ENCODE data around the gene CMTR2.

CMTR2 gene

GRCh38 chr16:71276589-71277334, 12.4 kb downstream of the CMTR2 start:
- Histone ChIP-seq H3K27ac (ENCODE audit: low read depth, low read length) (no peak overlapping the region), H3K9ac (ENCODE audit: low read depth, low read length) (no peak overlapping the region), H3K4me1 (ENCODE audit: control insufficient read depth, insufficient read depth, low read length) (no peaks in the 10 kb centered on the region), H3K4me3 (ENCODE audit: low read depth, low read length) (no peak overlapping the region), H3K9me3 (ENCODE audit: control insufficient read depth, insufficient read depth, low read length) (peaks cover 6% of the 10 kb centered on the region; the same call in 1 of the 2 replicates), H3K27me3 (ENCODE audit: control insufficient read depth, insufficient read depth, low read length) (no peaks in the 10 kb centered on the region), H3K36me3 (ENCODE audit: control insufficient read depth, insufficient read depth, low read length) (no peaks in the 10 kb centered on the region)

- Histone ChIP-seq H3K27ac (ENCODE audit: low read depth, low read length) (no peak overlapping the region), H3K4me1 (ENCODE audit: control insufficient read depth, insufficient read depth, low read length) (no peaks in the 10 kb centered on the region), H3K36me3 (ENCODE audit: control insufficient read depth, insufficient read depth, low read length) (no peaks in the 10 kb centered on the region)
Measured at GRCh38 chr16:71273384-71273783, 15.8 kb downstream of the CMTR2 start.

GRCh38 chr16:71264299-71264698, 24.9 kb downstream of the CMTR2 start:
- H3K4me1 ChIP-seq (ENCODE audit: control insufficient read depth, insufficient read depth, low read length): no peaks in the 10 kb centered on the region
- H3K27me3 ChIP-seq (ENCODE audit: control insufficient read depth, insufficient read depth, low read length): no peaks in the 10 kb centered on the region
- no peaks in the 10 kb centered on the region for H3K9me3 ChIP-seq (ENCODE audit: control insufficient read depth, insufficient read depth, low read length)
- no peak overlapping the region for H3K9ac ChIP-seq (ENCODE audit: low read depth, low read length)
- no peak overlapping the region for H3K27ac ChIP-seq (ENCODE audit: low read depth, low read length)
- H3K36me3 ChIP-seq (ENCODE audit: control insufficient read depth, insufficient read depth, low read length): no peaks in the 10 kb centered on the region
- no peak overlapping the region for H3K4me3 ChIP-seq (ENCODE audit: low read depth, low read length)

More at GRCh38 chr16:71273384-71273783, 15.8 kb downstream of the CMTR2 start:
- H3K27me3 ChIP-seq (ENCODE audit: control insufficient read depth, insufficient read depth, low read length): no peaks in the 10 kb centered on the region
- H3K9me3 ChIP-seq (ENCODE audit: control insufficient read depth, insufficient read depth, low read length): peaks cover 6% of the 10 kb centered on the region; the same call in 1 of the 2 replicates
- no peak overlapping the region for H3K9ac ChIP-seq (ENCODE audit: low read depth, low read length)
- no peak overlapping the region for H3K4me3 ChIP-seq (ENCODE audit: low read depth, low read length)

GRCh38 chr16:71263582-71263981, 25.6 kb downstream of the CMTR2 start:
- H3K36me3 ChIP-seq (ENCODE audit: control insufficient read depth, insufficient read depth, low read length): no peaks in the 10 kb centered on the region
- H3K4me3 ChIP-seq (ENCODE audit: low read depth, low read length): no peak overlapping the region
- no peak overlapping the region for H3K9ac ChIP-seq (ENCODE audit: low read depth, low read length)
- no peaks in the 10 kb centered on the region for H3K4me1 ChIP-seq (ENCODE audit: control insufficient read depth, insufficient read depth, low read length)
- H3K27ac ChIP-seq (ENCODE audit: low read depth, low read length): no peak overlapping the region
- H3K27me3 ChIP-seq (ENCODE audit: control insufficient read depth, insufficient read depth, low read length): no peaks in the 10 kb centered on the region
- no peaks in the 10 kb centered on the region for H3K9me3 ChIP-seq (ENCODE audit: control insufficient read depth, insufficient read depth, low read length)

GRCh38 chr16:71262391-71262790, 26.8 kb downstream of the CMTR2 start:
- H3K27me3 ChIP-seq (ENCODE audit: control insufficient read depth, insufficient read depth, low read length): no peaks in the 10 kb centered on the region

GRCh38 chr16:71260995-71261394, 28.2 kb downstream of the CMTR2 start:
- H3K27me3 ChIP-seq (ENCODE audit: control insufficient read depth, insufficient read depth, low read length): no peaks in the 10 kb centered on the region
- no peak overlapping the region for H3K9ac ChIP-seq (ENCODE audit: low read depth, low read length)
- H3K4me3 ChIP-seq (ENCODE audit: low read depth, low read length): no peak overlapping the region
- peaks cover under 1% of the 10 kb centered on the region; the same call in 1 of the 2 replicates for H3K4me1 ChIP-seq (ENCODE audit: control insufficient read depth, insufficient read depth, low read length)
- H3K27ac ChIP-seq (ENCODE audit: low read depth, low read length): no peak overlapping the region
- H3K36me3 ChIP-seq (ENCODE audit: control insufficient read depth, insufficient read depth, low read length): no peaks in the 10 kb centered on the region
- H3K9me3 ChIP-seq (ENCODE audit: control insufficient read depth, insufficient read depth, low read length): no peaks in the 10 kb centered on the region

More at GRCh38 chr16:71262391-71262790, 26.8 kb downstream of the CMTR2 start:
- Histone ChIP-seq H3K36me3 (ENCODE audit: control insufficient read depth, insufficient read depth, low read length) (no peaks in the 10 kb centered on the region), H3K9ac (ENCODE audit: low read depth, low read length) (no peak overlapping the region), H3K4me1 (ENCODE audit: control insufficient read depth, insufficient read depth, low read length) (no peaks in the 10 kb centered on the region), H3K9me3 (ENCODE audit: control insufficient read depth, insufficient read depth, low read length) (no peaks in the 10 kb centered on the region), H3K4me3 (ENCODE audit: low read depth, low read length) (no peak overlapping the region), H3K27ac (ENCODE audit: low read depth, low read length) (no peak overlapping the region)

GRCh38 chr16:71259086-71259485, 30.1 kb downstream of the CMTR2 start:
- Histone ChIP-seq H3K9me3 (ENCODE audit: control insufficient read depth, insufficient read depth, low read length) (no peaks in the 10 kb centered on the region), H3K9ac (ENCODE audit: low read depth, low read length) (no peak overlapping the region), H3K4me1 (ENCODE audit: control insufficient read depth, insufficient read depth, low read length) (peaks cover 17% of the 10 kb centered on the region), H3K36me3 (ENCODE audit: control insufficient read depth, insufficient read depth, low read length) (no peaks in the 10 kb centered on the region), H3K4me3 (ENCODE audit: low read depth, low read length) (no peak overlapping the region), H3K27me3 (ENCODE audit: control insufficient read depth, insufficient read depth, low read length) (no peaks in the 10 kb centered on the region), H3K27ac (ENCODE audit: low read depth, low read length) (no peak overlapping the region)

- H3K9me3 ChIP-seq (ENCODE audit: control insufficient read depth, insufficient read depth, low read length): no peaks in the 10 kb centered on the region
- no peaks in the 10 kb centered on the region for H3K27me3 ChIP-seq (ENCODE audit: control insufficient read depth, insufficient read depth, low read length)
- no peak overlapping the region for H3K4me3 ChIP-seq (ENCODE audit: low read depth, low read length)
- peaks cover 17% of the 10 kb centered on the region for H3K4me1 ChIP-seq (ENCODE audit: control insufficient read depth, insufficient read depth, low read length)
- no peaks in the 10 kb centered on the region for H3K36me3 ChIP-seq (ENCODE audit: control insufficient read depth, insufficient read depth, low read length)
- H3K9ac ChIP-seq (ENCODE audit: low read depth, low read length): no peak overlapping the region
- H3K27ac ChIP-seq (ENCODE audit: low read depth, low read length): no peak overlapping the region
Measured at GRCh38 chr16:71258372-71258771, 30.8 kb downstream of the CMTR2 start.

GRCh38 chr16:71257768-71258167, 31.4 kb downstream of the CMTR2 start:
- no peaks in the 10 kb centered on the region for H3K36me3 ChIP-seq (ENCODE audit: control insufficient read depth, insufficient read depth, low read length)
- no peaks in the 10 kb centered on the region for H3K9me3 ChIP-seq (ENCODE audit: control insufficient read depth, insufficient read depth, low read length)
- H3K4me1 ChIP-seq (ENCODE audit: control insufficient read depth, insufficient read depth, low read length): peaks cover 17% of the 10 kb centered on the region
- H3K27ac ChIP-seq (ENCODE audit: low read depth, low read length): no peak overlapping the region
- H3K27me3 ChIP-seq (ENCODE audit: control insufficient read depth, insufficient read depth, low read length): no peaks in the 10 kb centered on the region
- H3K9ac ChIP-seq (ENCODE audit: low read depth, low read length): no peak overlapping the region
- H3K4me3 ChIP-seq (ENCODE audit: low read depth, low read length): no peak overlapping the region

- Histone ChIP-seq H3K27ac (ENCODE audit: low read depth, low read length) (no peak overlapping the region), H3K9ac (ENCODE audit: low read depth, low read length) (no peak overlapping the region), H3K27me3 (ENCODE audit: control insufficient read depth, insufficient read depth, low read length) (no peaks in the 10 kb centered on the region), H3K9me3 (ENCODE audit: control insufficient read depth, insufficient read depth, low read length) (no peaks in the 10 kb centered on the region), H3K4me3 (ENCODE audit: low read depth, low read length) (no peak overlapping the region; the same call in 1 of the 2 replicates), H3K36me3 (ENCODE audit: control insufficient read depth, insufficient read depth, low read length) (no peaks in the 10 kb centered on the region), H3K4me1 (ENCODE audit: control insufficient read depth, insufficient read depth, low read length) (peaks cover 25% of the 10 kb centered on the region)
Measured at GRCh38 chr16:71255721-71256120, 33.5 kb downstream of the CMTR2 start.

- Histone ChIP-seq H3K4me1 (ENCODE audit: control insufficient read depth, insufficient read depth, low read length) (peaks cover 26% of the 10 kb centered on the region), H3K27ac (ENCODE audit: low read depth, low read length) (peak overlapping the region; percentile 50), H3K36me3 (ENCODE audit: control insufficient read depth, insufficient read depth, low read length) (no peaks in the 10 kb centered on the region)
Measured at GRCh38 chr16:71254832-71255525, 34.2 kb downstream of the CMTR2 start.

More at GRCh38 chr16:71254832-71255525, 34.2 kb downstream of the CMTR2 start:
- Histone ChIP-seq H3K9ac (ENCODE audit: low read depth, low read length) (no peak overlapping the region), H3K27me3 (ENCODE audit: control insufficient read depth, insufficient read depth, low read length) (no peaks in the 10 kb centered on the region), H3K4me3 (ENCODE audit: low read depth, low read length) (no peak overlapping the region; the same call in 1 of the 2 replicates), H3K9me3 (ENCODE audit: control insufficient read depth, insufficient read depth, low read length) (no peaks in the 10 kb centered on the region)
